Astrocyte of the spinal cord (primary cell): ENCODE measurements around the gene ACAA2.

ENCODE experiments used
- DNase-seq: peaks from one replicate; pipeline ENCODE4 v3.0.0; 2011; ENCODE audit warnings: low read depth, low spot score
- H3K4me3 ChIP-seq: 2 replicates; pipeline ENCODE4 v1.5.1; 2011; ENCODE audit warnings: low read depth, mild to moderate bottlenecking, low read length, moderate library complexity
- CTCF ChIP-seq: IDR thresholded peaks from 2 replicates; pipeline ENCODE4 v1.5.1; 2012; ENCODE audit warnings: low read depth, mild to moderate bottlenecking, low read length, inconsistent platforms
- in situ Hi-C: cut with HindIII; loops from 2 replicates; pipeline ENCODE4 v1.10.0; 2017; ENCODE audit warnings: low sequenced_read_pairs

ACAA2 gene

GRCh38 chr18:49745045-49746014, 68.0 kb downstream of the ACAA2 start:
- H3K4me3 ChIP-seq: no peak overlapping the region
- in situ Hi-C loops: no loop called here
- TF ChIP-seq CTCF: no peak
- peak; percentile 9 for DNase-seq

- H3K4me3 ChIP-seq: no peak overlapping the region
- in situ Hi-C loops: no loop called here
- DNase-seq: no peak
- TF ChIP-seq CTCF: no peak
Measured at GRCh38 chr18:49744376-49745008, 68.8 kb downstream of the ACAA2 start.

- TF ChIP-seq CTCF: no peak
- in situ Hi-C loops: no loop called here
- H3K4me3 ChIP-seq: no peak overlapping the region
- DNase-seq: no peak
Measured at GRCh38 chr18:49743117-49743567, 70.2 kb downstream of the ACAA2 start.

DNA sequence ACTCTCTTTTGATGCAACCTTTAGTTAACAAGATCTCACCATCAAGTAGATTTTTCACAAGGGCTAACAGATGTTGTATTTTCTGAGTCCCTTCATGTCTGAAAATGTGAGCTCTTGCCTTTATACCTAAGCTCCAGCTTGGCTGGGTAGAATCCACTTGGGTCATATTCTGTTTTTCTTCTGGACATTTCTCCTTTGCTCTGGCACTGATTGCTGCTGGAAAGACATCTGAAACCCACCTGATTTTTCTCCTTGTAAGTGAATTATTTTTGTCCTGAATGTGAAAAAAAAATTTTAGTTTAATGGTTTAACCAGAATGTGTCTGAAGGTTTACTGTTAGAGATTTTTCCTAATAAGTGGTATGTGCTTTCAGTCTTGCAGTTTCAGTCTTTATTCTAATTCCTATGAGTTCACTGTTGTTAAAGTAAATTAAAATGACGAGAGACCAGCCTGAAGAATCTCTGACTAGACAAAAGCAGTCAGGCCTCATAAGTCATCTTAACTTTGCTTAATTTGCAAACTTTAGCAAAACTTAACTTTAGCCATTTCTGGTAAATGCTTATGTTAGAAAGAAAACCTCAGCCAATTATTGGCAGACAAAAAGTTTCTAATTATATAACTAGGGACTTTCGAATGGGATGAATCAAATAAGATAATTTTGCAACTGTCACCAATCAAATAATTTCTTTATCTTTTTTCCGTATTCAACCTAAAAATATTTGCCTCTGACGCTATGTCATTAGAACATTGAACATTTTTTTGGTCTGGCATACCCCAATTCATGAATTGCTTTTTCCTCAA, 70.8 kb downstream of the ACAA2 start:
- H3K4me3 ChIP-seq: no peak overlapping the region
- in situ Hi-C loops: no loop called here
- no peak for DNase-seq
- TF ChIP-seq CTCF: no peak

DNA sequence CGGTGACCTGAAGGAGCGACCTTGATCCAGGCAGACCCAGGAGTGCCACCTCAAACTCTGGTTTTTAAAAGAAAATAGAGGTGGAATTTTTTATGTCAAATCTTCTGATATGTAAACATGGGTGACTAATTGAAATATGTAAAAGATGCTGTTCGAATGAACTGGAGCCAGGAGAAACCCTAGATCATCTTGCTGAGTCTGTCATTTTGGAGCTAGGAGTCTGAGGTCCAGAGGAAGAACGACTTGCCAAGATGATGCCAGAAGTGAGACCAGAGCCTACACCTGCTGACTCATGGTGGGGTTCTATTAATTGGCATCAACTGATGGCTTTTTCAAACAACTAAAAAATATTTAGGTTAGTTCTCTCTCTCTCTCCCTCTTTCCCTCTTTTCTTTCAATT, 74.1 kb downstream of the ACAA2 start:
- in situ Hi-C loops: no loop called here
- no peak for DNase-seq

More for the DNA sequence above, 74.1 kb downstream of the ACAA2 start:
- no peak overlapping the region for H3K4me3 ChIP-seq
- TF ChIP-seq CTCF: no peak
